Activated CD4-positive, alpha-beta T cell treated with anti-CD3 and anti-CD28 coated beads for 36 hours (primary cell): Measurements from ENCODE around the gene ZNF787. TPM values are rescaled to one million over a fixed set of nuclear protein-coding genes. Genes with fewer than 3 reads are reported as not detected.
A peak's percentile ranks its signal among the peaks of the same experiment; 100 is the strongest.
"Not testable (repeated sequence)": the region's sequence is repeated elsewhere in the genome, so short reads cannot be mapped to it uniquely, and the experiment has no call there.

Experiments
- ATAC-seq: fragments of 200-7000 bp; cut with Tn5 transposase; one replicate; pipeline ENCODE4 v1.10.0; 2021; ENCODE audit warnings: mild to moderate bottlenecking, moderate library complexity
- CTCF ChIA-PET: fragments of 350-600 bp; sonication (Branson Sonifier 250); formaldehyde crosslinking; loops from one replicate; lab custom pipeline; 2021; ENCODE audit warnings: antibody characterized with exemption; lab: Charles Lee
- POLR2A ChIA-PET: fragments of 350-600 bp; sonication (Branson Sonifier 250); formaldehyde crosslinking; loops from one replicate; lab custom pipeline; 2021; ENCODE audit warnings: antibody characterized with exemption, inconsistent platforms; lab: Charles Lee
- DNase-seq: peaks from one replicate; pipeline ENCODE4 v3.0.0-alpha.2; 2020
- H3K27ac Mint-ChIP-seq: one replicate; pipeline ENCODE4 v1.8.0; 2021; ENCODE audit warnings: mixed read lengths
- H3K27me3 Mint-ChIP-seq: one replicate; pipeline ENCODE4 v1.8.0; 2021; ENCODE audit warnings: mixed read lengths
- H3K36me3 Mint-ChIP-seq: one replicate; pipeline ENCODE4 v1.8.0; 2021; ENCODE audit warnings: low read depth, mixed read lengths
- H3K4me1 Mint-ChIP-seq: one replicate; pipeline ENCODE4 v1.8.0; 2021; ENCODE audit warnings: mixed read lengths
- H3K4me3 Mint-ChIP-seq: one replicate; pipeline ENCODE4 v1.8.0; 2021; ENCODE audit warnings: mild to moderate bottlenecking, moderate library complexity, mixed read lengths
- H3K9me3 Mint-ChIP-seq: one replicate; pipeline ENCODE4 v1.8.0; 2021; ENCODE audit warnings: low read depth, mixed read lengths
- intact Hi-C, 2 experiments: fragments of 100-400 bp; cut with DNase I in 1 of 2; cut with micrococcal nuclease in 1 of 2; formaldehyde crosslinking; loops; one replicate each; pipeline versions ENCODE4 v1.14.2 to v1.15.1; 2022 to 2024; cut with DNase I, micrococcal nuclease
- total RNA-seq, 2 experiments: library from RNA; stranded (reverse); gene quantifications; one replicate each; pipeline ENCODE4 v1.2.3, GENCODE V29; 2021

ZNF787 gene
- total RNA-seq, 2 experiments from 2014 or later, result 27.6 to 28.4 TPM

DNA sequence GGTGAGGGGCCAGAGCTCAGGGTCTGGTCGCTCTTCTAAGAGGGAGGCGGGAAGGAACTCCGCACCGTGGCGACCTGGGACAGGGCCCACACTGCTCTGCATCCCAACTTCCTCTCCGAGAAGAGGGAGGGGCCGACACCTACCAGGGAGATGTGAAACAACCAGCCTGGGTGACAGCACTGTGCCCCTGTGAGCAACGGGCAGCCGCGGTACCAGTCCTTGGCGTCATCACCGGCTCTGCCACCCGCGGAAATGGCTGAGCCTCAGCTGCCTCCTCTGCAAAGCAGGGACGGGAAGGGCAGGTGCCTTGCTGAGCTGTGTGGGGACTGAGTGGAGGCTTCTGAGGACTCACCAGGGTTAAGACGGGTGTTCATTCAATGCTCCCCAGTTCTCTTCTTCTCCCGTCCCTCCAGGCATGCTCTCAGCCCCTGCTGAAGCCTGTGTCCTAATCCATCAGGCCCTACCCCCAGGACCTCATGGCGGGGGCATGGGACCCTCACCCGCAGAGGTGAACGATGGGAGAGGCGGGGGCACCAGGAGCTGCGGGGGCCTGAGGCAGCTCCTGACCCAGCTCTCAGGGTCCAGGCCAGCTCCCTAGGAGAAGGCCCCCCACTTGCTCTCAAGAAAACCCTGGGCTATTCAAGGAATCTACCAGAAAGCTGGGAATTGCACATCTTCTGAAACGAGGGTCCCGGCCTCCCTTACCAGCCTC lies 9.3 kb downstream of the ZNF787 start:
- DNase-seq (peak; percentile 91), ATAC-seq (peak; percentile 99)
- peak overlapping the region; percentile 41 for H3K4me3 Mint-ChIP-seq
- intact Hi-C loops, result loop anchor here in 1 of 2 experiments (1.0 kb wide), 2 partner anchors 10 to 29 kb away; partner anchors contain the start of gene ZNF787
- peak overlapping the region; percentile 86 for H3K27ac Mint-ChIP-seq
- peaks cover 8% of the 10 kb centered on the region for H3K36me3 Mint-ChIP-seq
- CTCF ChIA-PET, result interaction anchor here (1.0 kb wide), 1 partner anchor 32 kb away, joined by 5 read pairs; no protein-coding TSS in a partner anchor
- peaks cover 56% of the 10 kb centered on the region for H3K4me1 Mint-ChIP-seq
- POLR2A ChIA-PET, result no interaction called here
- no peaks in the 10 kb centered on the region for H3K9me3 Mint-ChIP-seq
- H3K27me3 Mint-ChIP-seq, result no peaks in the 10 kb centered on the region

DNA sequence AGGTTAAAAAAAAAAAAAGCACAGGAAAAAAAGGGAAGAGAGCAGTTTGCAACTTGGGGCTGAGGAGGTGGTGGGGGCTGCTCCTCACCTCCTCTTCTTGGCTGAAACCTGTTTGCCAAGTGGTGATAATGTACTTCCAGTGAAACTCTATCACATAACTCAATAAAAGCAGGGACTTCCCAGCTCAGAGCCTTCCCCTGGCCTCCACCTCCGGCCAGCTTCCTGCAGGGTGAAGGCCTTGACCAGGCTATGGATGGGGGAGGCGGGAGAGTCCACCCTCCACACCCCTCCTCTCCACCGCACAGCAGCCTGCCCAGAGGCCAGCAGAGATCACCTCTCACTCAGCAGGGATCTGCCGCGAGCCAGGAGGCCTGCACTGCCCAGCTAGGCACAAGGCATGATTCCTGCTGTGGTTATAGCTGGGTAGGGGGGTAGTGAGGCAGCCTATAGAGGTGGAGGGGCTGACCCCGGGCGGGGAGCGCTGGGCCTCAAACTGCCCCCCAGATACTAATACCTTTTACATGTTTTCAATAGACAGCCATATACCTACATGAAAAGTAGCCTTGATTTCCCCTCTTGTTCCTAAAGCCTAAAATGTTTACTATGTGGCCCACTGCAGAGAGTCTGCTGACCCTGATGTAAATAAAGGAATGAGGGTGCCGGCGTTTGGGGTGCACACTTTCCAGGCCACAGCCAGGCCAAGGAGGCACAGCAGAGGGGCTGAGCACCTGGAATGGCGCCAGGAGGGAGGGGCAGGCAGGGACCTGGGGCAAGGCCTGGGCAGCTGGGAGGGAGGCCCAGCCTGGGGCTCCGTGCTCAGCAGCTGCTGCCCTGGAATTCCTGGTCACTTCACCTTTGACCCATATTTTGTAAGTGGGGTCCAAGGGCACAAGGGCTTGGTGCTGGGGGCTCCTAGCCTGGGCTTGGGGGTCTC lies 10.3 kb downstream of the ZNF787 start:
- ChIA-PET POLR2A (no interaction called here), CTCF (interaction anchor here (1.0 kb wide), 1 partner anchor 31 kb away, joined by 5 read pairs; no protein-coding TSS in a partner anchor)
- Mint-ChIP-seq H3K4me3 (peak overlapping the region; percentile 41), H3K9me3 (no peaks in the 10 kb centered on the region), H3K4me1 (peaks cover 63% of the 10 kb centered on the region), H3K27ac (peak overlapping the region; percentile 86), H3K36me3 (peaks cover 8% of the 10 kb centered on the region), H3K27me3 (no peaks in the 10 kb centered on the region)
- ATAC-seq, result no peak
- intact Hi-C loops, result loop anchor here in 1 of 2 experiments (1.0 kb wide), 2 partner anchors 11 to 30 kb away; partner anchors contain the start of gene ZNF787
- DNase-seq, result no peak

- no peak for DNase-seq
- CTCF ChIA-PET, result interaction anchor here (0.7 kb wide), 1 partner anchor 32 kb away, joined by 4 read pairs; the partner anchor contains the start of gene ZNF444
- intact Hi-C loops, result no loop called here
- H3K4me1 Mint-ChIP-seq, result peaks cover 58% of the 10 kb centered on the region
- H3K9me3 Mint-ChIP-seq, result no peaks in the 10 kb centered on the region
- H3K36me3 Mint-ChIP-seq, result peaks cover 10% of the 10 kb centered on the region
- no peaks in the 10 kb centered on the region for H3K27me3 Mint-ChIP-seq
- no peak overlapping the region for H3K27ac Mint-ChIP-seq
- H3K4me3 Mint-ChIP-seq, result no peak overlapping the region
- POLR2A ChIA-PET, result interaction anchor here (0.6 kb wide), 1 partner anchor 1897 kb away, joined by 4 read pairs; no protein-coding TSS in a partner anchor
- no peak for ATAC-seq
Measured at GRCh38 chr19:56109226-56109625, 11.9 kb downstream of the ZNF787 start.

DNA sequence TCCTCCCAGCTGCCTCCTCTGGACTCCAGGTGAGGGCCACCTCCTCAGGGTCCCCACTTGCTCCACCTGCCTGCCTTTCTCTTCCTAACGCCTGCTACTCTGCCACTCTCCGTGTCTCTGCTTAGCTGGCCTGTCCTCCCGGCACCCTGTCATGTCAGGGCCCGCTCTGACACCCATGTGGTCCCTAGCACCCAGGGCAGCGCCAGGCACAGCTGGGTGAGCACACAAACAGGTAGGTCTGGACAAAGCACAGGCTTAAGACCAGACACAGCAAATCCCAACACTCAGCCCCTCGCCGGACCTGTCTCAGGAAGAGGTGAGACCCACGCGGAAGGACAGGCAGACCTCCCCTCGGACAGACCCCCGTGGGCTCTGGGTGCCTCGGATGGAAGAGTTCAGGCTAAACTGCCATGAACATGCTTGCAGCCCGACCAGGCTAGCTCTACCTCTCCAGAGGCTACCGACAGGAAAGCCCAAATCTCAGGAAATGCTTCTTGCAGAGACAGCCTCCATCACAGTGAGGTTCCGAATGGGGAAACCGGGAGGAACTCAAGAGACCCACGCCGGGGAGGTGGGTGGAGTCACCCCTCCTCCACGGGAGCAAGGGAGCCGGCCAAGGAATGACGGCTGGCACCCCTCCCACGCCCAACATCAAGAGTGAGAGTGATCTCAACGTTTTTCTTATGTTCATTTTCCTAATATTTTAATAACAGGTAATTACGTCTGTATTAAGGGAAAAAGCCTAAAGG lies 12.5 kb downstream of the ZNF787 start:
- intact Hi-C loops, result no loop called here
- ChIA-PET CTCF (no interaction called here), POLR2A (interaction anchor here (0.6 kb wide), 1 partner anchor 162 kb away, joined by 4 read pairs; no protein-coding TSS in a partner anchor)
- H3K27ac Mint-ChIP-seq, result no peak overlapping the region
- peaks cover 10% of the 10 kb centered on the region for H3K36me3 Mint-ChIP-seq
- no peak for DNase-seq
- H3K4me1 Mint-ChIP-seq, result peaks cover 53% of the 10 kb centered on the region
- H3K4me3 Mint-ChIP-seq, result no peak overlapping the region
- H3K27me3 Mint-ChIP-seq, result no peaks in the 10 kb centered on the region
- ATAC-seq, result no peak
- no peaks in the 10 kb centered on the region for H3K9me3 Mint-ChIP-seq

GRCh38 chr19:56107626-56108351 lies 13.3 kb downstream of the ZNF787 start:
- Mint-ChIP-seq H3K27me3 (no peaks in the 10 kb centered on the region), H3K4me1 (peaks cover 44% of the 10 kb centered on the region), H3K36me3 (peaks cover 10% of the 10 kb centered on the region), H3K27ac (no peak overlapping the region), H3K4me3 (no peak overlapping the region), H3K9me3 (no peaks in the 10 kb centered on the region)
- intact Hi-C loops, result no loop called here
- CTCF ChIA-PET, result no interaction called here
- POLR2A ChIA-PET, result interaction anchor here (0.6 kb wide), 1 partner anchor 163 kb away, joined by 4 read pairs; no protein-coding TSS in a partner anchor
- no peak for DNase-seq
- no peak for ATAC-seq

DNA sequence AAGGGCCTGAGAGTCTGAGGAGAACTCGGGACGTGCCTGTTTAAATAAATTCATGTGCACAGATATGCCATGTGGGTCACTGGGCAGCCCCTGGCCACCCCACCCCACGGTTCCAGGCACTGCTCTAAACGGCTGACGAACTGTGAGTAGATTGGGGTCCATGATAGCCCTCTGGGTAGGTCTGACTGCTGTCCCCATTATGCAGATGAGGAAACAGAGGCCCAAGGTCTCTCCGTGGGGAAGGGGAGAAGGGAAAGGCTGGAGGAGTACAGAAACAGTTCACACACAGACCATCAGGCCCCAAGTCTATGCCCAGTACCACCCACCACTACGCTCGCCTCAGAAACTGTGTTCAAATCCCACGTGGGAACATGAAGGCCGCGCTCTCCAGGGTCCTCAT lies 14.1 kb downstream of the ZNF787 start:
- Mint-ChIP-seq H3K27ac (no peak overlapping the region), H3K27me3 (no peaks in the 10 kb centered on the region), H3K4me3 (no peak overlapping the region), H3K4me1 (peaks cover 37% of the 10 kb centered on the region), H3K36me3 (peaks cover 13% of the 10 kb centered on the region), H3K9me3 (no peaks in the 10 kb centered on the region)
- no peak for DNase-seq
- CTCF ChIA-PET, result no interaction called here
- no peak for ATAC-seq
- intact Hi-C loops, result no loop called here
- POLR2A ChIA-PET, result no interaction called here

DNA sequence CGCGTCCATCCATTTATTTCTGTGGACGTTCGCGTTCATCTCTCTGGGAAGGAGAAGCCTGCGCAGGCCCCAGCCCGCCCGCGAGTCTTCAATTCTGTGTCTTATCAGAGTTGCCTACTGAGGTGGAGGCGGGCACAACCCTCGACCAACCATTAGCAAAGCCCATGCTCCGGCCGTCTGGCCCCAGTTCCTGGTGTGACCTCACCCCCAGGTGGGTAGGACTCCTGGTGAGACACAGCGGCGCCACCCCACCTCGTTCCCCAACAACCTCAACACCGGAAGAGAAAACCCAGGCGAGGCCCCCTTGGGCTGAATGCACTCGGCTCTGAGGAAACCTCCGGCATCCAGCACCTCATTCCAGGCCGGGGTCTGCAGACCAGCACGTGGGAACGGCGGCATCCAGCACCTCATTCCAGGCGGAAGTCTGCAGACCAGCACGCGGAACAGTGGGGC lies 14.7 kb downstream of the ZNF787 start:
- intact Hi-C loops, result no loop called here
- H3K4me3 Mint-ChIP-seq, result no peak overlapping the region
- no peak for ATAC-seq

DNA sequence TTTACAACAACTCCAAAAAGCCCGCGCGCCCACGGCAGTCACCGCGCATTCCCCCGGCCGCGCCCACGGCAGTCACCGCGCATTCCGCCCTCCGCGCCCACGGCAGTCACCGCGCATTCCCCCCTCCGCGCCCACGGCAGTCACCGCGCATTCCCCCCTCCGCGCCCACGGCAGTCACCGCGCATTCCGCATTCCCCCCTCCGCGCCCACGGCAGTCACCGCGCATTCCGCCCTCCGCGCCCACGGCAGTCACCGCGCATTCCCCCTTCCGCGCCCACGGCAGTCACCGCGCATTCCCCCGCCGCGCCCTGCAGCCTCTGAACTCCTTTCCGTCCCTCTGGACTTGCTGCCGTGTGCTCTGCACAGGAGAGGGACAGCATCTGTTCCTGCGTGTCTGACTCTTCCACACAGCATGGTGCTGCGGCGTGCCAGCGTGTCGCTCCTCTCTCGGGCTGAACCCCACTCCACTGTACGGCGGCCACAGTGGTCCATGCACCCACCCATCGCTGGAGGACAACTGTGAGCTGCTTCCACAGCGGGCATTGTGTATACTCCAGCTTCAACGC lies 15.2 kb downstream of the ZNF787 start:
- H3K27me3 Mint-ChIP-seq, ATAC-seq, H3K9me3 Mint-ChIP-seq, DNase-seq, H3K4me3 Mint-ChIP-seq, H3K27ac Mint-ChIP-seq, POLR2A ChIA-PET: not testable (repeated sequence)
- CTCF ChIA-PET, result interaction anchor here (0.6 to 2.3 kb wide), 4 partner anchors 21 to 210 kb away, joined by 3 to 10 read pairs (median 3); no protein-coding TSS in a partner anchor
- peaks cover 17% of the 10 kb centered on the region for H3K36me3 Mint-ChIP-seq
- intact Hi-C loops, result loop anchor here (1.0 kb wide), 1 partner anchor 66 kb away; no protein-coding TSS in a partner anchor
- H3K4me1 Mint-ChIP-seq, result peaks cover 32% of the 10 kb centered on the region

More for the DNA sequence above, 14.7 kb downstream of the ZNF787 start:
- H3K9me3 Mint-ChIP-seq, result no peaks in the 10 kb centered on the region
- H3K36me3 Mint-ChIP-seq, result peaks cover 16% of the 10 kb centered on the region
- no peaks in the 10 kb centered on the region for H3K27me3 Mint-ChIP-seq
- H3K4me1 Mint-ChIP-seq, result peaks cover 33% of the 10 kb centered on the region
- no peak for DNase-seq
- no peak overlapping the region for H3K27ac Mint-ChIP-seq
- POLR2A ChIA-PET, result no interaction called here
- CTCF ChIA-PET, result interaction anchor here (0.6 to 2.3 kb wide), 2 partner anchors 65 to 146 kb away, joined by 3 to 10 read pairs; no protein-coding TSS in a partner anchor

DNA sequence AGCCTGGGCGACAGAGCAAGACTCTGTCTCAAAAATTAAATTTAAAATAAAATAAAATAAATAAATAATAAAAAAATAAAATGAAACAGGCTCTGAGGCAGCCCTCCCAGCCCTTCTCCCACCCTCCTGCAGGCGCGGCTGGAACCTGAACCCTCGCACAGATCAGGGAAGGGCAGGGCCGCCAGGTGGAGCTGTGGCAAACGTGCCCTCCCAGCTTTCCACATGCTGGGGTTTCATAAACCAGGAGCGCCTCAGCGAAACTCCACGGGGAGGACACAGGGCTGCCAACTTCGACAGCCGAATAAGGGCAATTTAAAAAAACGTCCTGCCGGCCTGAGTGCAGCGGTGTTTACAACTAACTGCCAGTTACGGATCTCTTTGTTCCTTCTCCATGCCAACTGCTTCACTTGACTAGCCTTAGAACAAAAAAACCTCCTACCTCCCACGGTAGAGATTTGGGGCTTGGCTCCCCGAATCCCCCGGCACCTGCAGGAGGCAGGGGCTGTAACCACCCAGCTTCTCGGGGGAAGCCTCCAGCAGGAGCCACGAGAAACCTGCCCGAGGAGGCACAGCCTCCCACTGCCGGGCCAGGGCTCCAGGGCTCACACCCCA lies 15.9 kb downstream of the ZNF787 start:
- intact Hi-C loops, result loop anchor here (1.0 kb wide), 1 partner anchor 67 kb away; no protein-coding TSS in a partner anchor
- peak; percentile 82 for ATAC-seq
- H3K27ac Mint-ChIP-seq, result peak overlapping the region; percentile 25
- ChIA-PET POLR2A (interaction anchor here (0.5 kb wide), 1 partner anchor 72 kb away, joined by 3 read pairs; no protein-coding TSS in a partner anchor), CTCF (interaction anchor here (0.5 to 2.3 kb wide), 7 partner anchors 20 to 211 kb away, joined by 3 to 10 read pairs (median 3); no protein-coding TSS in a partner anchor)
- H3K27me3 Mint-ChIP-seq, result no peaks in the 10 kb centered on the region
- H3K9me3 Mint-ChIP-seq, result no peaks in the 10 kb centered on the region
- H3K4me1 Mint-ChIP-seq, result peaks cover 27% of the 10 kb centered on the region
- H3K4me3 Mint-ChIP-seq, result no peak overlapping the region
- peaks cover 17% of the 10 kb centered on the region for H3K36me3 Mint-ChIP-seq
- DNase-seq, result peak; percentile 74
